Stimulated activated CD4-positive, alpha-beta T cell treated with anti-CD3 and anti-CD28 coated beads, Interleukin-4, amount 100 ng/mL, for 48 hours (primary cell): ENCODE data around the gene TCEANC.
"Not testable (repeated sequence)": the region's sequence is repeated elsewhere in the genome, so short reads cannot be mapped to it uniquely, and the experiment has no call there.

Experiments used
- DNase-seq, 2 donors: peaks; one replicate each; pipeline ENCODE4 v3.0.0-alpha.2; 2020; ENCODE audit warnings: low read depth in 2 of 2

TCEANC gene

DNA sequence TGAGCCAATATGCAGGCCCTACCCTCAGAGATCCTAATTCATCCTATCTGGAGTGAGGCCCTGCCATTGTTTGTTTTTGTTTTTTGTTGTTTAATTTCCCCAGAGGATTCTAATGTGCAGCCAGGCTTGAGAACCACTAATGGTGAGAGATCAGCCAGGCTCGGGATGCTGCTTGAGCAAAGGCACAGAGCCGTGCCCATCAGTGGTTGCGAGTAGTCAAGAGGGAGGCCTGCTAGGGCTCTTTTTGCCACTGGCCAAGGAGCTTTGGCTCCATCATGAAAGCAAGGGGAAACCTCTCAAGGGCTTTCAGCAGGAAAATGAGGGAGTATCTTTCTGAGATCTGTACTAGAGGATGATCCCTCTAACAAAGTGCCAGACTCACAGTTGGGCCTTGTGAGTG lies 2.7 kb downstream of the TCEANC start:
- DNase-seq = no peak

DNA sequence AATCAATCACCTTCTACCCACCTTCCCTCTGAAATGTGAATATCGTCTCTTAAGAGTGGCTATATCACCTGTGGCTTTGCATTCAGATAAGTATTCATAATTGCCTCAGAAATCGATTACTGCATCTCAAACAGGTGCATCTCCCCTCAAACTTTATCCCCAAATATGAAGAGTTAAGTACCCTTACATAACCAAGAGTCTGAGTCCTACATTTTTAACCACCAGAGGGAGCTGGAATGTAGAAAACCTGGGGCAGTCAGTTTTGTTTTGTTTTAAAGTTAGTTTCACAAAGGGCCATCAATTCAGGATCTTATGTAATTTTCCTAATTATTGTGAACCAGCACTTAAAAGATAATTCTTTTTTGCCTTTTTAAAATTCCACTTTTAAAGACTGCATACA lies 5.7 kb downstream of the TCEANC start:
- no peak for DNase-seq

DNA sequence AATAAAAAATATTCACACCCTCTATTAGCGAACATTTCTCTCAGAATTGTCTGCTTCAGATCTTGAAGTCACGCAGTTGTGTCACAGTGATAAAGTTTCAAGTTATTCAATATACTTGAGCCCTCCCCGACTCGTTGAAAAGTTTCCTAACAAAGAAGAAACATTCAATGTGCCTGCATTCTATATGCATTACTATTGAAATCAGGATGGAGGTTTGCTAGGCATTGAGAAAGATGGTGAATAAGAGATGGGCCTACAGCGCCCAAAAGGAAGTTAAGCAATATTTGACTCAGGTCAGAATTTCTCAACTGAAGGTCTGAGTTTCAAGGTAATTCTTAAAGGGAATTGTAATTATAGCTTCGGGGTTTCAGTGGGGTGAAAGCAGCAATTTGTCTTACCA lies 6.1 kb downstream of the TCEANC start:
- no peak for DNase-seq

DNA sequence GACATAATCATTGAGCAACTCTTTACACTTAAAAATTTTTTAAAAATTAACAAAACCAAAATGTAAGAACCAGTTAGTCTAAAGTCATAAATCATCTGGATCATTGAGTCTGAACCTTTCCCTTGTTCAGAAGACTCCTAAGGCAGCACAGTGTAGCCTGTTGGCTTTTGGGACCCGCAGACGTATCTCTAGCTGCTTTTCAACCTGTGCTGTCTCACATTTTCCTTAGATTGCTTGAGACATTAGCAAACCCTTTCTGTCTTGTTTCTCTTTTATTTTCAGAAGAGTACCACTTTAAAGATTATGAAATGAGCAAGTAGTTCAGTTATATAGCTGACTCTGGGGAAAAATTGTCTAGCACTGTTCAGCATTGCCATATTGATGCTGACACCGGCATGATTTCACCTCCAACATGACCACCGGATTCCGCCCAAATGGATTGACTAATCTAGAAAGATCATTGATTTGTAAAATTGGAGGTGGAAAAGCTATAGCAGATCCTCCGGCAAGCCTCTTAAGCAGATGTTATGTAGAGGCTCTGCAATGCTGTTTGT lies 8.9 kb downstream of the TCEANC start:
- no peak for DNase-seq

DNA sequence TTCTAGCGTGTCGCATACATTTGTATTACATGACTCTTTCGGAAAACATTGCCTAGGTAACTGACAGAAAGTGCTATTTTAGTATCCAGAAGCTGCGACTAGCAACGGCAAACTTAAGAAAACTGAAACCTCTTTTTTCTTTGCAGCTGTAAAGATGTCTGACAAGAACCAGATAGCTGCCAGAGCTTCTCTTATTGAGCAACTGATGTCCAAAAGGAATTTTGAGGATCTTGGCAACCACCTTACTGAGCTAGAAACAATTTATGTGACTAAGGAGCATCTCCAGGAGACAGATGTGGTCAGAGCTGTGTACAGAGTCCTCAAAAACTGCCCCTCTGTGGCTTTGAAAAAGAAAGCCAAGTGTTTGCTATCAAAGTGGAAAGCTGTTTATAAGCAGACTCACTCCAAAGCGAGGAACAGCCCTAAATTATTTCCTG lies 9.4 kb downstream of the TCEANC start:
- no peak for DNase-seq

DNA sequence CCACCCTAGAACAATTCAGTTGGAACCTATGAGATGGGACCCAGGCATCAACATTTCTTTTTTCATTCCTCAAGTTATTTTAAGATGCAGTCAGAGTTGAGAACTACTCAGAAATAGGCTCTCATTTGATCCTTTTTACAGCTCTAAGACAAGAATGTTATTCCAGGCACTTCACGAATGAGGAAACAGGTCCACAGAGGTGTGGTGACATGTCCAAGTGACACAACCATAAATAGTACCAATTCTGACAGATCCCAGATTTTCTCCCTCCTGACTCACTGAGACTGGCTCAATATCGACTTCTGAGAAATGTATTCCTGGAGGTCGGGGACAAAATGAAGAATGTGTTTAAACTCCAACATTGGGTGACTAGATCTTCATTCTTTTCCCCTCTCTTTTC lies 11.1 kb downstream of the TCEANC start:
- DNase-seq = no peak

DNA sequence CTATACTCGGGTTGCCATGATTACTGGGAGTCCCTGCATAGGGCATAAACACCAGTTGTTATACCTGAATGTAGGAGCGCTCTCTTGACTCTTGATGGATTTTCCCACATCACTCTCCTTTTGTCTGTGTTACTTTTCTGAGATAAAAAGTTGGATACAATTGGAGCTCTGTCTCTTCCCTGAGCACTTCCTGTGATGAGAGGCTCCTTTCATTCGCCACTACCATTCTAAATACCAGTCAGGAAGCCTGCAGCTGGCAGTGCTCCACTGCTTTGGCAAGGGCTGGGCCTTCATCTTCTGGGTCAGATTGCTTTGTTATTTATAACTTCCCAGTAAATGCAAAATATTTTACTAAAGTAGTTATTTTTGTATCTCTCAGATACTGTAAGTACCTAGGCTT lies 13.9 kb downstream of the TCEANC start:
- no peak for DNase-seq

DNA sequence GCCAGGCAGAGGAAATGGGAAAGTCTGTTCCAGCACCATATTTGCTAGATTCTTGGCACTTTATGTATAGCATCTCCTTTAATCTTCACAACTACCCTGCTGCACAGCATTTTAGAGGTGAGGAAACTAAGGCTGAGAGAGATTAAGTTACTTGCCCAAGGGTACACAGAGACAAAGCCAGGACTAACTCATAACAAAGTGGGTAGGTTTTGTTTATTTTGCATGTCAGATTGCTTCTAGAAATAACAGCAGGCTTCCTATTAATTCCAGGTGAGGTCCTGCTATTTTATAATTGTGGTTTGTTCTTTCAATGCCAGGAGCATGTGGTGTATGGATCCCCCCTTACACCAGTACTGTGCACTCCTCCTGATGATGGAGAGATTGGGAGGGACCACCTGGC lies 15.0 kb downstream of the TCEANC start:
- DNase-seq = no peak

DNA sequence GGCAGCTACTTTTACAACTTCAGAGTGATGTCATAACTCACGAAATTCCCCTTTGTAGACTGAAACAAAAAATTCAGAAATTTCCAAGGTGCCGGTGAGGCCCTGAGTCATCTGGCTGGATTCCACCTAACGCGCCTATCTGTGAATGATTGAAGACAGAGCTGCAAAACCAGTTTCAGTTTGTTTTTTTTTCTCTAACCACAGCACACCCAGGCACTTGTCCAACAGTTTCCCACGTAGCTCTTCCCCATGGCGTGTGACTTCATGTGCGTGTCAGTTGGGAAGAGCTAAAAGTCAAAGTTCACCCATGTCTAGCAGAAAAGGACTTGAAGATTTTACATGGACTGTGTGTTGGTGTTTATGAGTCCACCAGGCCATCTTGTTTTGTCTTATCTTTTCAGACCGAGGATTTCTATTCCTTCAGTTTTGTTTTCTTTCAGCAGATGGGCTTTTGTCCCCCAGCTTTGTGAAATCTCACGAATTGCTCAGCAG lies 16.4 kb downstream of the TCEANC start:
- peak; percentile 33 to 45 for DNase-seq

DNA sequence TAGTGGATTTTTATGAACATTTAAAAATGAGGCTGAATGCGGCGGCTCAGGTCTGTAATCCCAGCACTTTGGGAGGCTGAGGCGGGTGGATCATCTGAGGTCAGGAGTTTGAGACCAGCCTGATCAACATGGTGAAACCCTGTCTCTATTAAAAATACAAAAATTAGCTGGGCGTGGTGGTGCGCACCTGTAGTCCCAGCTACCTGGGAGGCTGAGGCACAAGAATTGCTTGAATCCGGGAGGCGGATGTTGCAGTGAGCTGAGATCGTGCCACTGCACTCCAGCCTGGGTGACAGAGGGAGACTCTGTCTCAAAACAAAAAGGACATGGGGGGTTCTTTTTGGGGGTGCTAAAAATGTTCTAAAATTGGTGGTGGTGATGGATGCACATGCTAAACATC lies 16.8 kb downstream of the TCEANC start:
- not testable (repeated sequence) for DNase-seq

DNA sequence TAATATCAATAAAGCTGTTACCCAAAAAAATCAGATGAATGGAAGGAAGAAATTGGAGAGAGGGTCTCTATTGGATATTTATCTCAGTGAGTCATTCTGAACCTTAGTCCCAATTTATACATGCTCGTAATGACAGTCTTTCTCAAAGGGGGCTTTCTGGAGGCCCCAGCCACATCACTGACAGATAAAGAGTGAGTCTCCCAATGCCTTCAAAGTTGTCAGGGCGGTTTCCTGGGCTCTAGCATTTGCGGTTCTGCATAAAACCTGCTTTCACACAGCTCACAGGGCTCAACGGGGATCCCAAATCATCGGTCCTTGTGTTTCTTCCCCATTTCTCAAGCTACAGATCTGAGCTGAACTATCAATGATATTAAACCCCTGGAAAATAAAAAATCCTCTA lies 17.3 kb downstream of the TCEANC start:
- no peak for DNase-seq

DNA sequence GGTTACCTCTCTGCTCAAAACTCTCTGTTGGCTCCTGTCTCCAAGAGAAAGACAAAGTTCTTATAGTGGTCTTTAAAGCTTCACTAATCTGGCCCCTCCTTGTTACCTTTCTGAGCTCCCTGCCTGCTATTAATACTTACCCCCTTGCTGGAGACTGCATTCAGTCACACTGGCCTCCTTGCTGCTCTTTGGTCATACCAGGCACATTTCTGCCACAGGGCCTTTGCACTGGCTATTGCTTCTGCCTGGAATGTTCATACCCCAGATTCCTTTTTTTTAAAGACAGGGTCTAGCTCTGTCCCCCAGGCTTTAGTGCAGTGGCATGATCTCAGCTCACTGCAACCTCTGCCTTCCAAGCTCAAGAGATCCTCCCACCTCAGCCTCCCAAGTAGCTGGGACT lies 20.1 kb downstream of the TCEANC start:
- DNase-seq = no peak

DNA sequence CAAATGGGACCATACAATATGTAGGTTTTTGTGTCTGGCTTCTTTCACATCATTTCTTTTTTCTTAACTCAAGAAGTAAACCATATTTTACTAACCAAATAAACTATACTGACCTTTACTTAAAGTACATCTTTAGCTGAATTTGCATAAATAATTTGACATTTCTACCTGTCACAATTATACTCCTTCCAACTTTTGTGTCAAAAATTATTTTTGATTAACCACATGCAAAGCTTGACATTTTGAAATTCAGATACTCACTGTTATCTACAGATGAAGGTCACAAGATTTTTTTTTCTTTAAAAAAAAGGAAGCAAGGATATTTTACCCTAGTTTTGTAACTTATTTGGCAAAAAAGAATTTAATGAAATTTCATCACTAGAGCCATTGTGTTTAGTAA lies 23.9 kb downstream of the TCEANC start:
- DNase-seq = no peak

DNA sequence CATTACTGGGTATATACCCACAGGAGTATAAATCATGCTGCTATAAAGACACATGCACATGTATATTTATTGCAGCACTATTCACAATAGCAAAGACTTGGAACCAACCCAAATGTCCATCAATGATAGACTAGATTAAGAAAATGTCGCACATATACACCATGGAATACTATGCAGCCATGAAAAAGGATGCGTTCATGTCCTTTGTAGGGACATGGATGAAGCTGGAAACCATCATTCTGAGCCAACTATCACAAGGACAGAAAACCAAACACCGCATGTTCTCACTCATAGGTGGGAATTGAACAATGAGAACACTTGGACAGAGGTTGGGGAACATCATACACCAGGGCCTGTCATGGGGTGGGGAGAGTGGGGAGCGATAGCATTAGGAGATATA lies 26.8 kb downstream of the TCEANC start:
- not testable (repeated sequence) for DNase-seq

DNA sequence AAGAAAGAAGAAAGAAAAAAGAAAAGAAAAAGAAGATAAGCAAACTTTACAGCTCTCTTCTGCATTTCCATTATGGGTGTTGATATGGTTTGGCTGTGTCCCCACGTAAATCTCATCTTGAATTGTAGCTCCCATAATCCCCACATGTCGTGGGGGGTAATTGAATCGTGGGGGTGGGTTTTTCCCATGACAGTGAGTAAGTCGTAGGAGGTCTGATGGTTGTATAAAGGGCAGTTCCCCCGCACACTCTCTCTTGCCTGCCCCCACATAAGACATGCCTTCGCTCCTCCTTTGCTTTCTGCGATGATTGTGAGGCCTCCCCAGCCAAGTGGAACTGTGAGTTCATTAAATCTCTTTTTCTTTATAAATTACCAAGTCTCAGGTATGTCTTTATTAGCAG lies 28.7 kb downstream of the TCEANC start:
- no peak for DNase-seq

DNA sequence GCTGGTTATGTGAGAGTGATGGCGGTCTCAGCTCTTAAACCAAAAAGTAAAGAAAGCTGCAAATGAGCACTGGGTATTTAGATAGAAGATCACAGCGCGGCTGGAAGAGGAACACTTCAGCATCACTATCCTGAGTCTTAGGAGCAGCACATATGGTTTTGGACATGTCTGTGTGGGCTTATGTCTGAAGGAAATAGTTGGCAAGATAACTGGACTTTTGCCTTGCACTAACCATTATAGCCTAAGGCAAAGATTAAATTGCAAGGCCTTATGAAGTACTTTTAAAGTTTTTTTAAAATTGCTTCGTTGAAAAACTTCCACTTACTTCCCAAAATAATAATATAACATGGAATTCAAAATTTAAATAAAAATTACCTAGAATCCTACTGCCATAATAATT lies 31.4 kb downstream of the TCEANC start:
- no peak for DNase-seq

DNA sequence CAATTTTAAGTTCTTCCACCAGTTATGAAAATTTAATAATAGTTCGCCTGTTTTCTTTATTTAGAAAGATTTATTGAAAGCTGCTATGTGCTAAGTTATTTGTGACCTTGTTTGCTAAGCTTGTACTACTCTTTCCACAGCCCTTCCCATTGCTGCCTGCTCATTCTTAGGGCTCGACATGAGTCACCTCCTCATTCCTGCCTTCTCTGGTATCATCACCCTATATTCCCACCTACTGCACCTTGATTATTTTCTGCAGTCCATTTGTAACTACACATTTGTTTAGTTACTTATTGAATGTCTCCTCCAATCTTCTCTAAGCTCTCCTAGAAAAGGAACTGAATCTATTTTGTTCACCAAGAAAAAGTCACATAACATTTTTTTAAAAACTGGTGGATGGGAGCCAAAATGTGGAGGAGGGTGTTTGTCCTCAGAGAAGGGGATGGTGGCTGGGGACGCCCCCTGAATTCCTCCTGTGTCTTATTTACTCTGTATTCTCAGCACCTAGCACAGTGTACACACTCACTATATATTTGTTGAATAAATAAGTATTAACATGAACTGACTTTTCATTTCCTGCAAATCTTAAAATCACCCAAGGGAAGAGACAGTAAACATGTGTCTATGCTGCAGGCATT lies 32.3 kb downstream of the TCEANC start:
- no peak for DNase-seq

DNA sequence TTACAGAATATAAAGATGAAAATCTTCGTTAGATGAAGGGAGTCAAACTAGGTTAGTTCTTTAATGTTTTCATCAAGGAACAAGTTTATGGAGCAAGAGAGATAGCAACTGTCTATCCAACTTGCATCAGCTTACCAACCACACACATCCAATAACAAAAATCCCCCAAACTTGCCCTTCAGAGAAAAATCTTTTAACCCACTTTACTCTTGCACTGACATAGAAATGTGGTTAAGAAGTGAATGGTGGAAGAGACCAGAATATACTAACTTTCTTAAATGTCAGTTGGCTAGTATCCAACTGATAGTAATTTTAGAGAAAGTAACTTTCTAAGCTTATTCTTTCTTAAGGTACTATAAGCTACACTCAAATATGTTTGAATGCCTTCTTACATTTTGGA lies 34.3 kb downstream of the TCEANC start:
- DNase-seq = no peak

DNA sequence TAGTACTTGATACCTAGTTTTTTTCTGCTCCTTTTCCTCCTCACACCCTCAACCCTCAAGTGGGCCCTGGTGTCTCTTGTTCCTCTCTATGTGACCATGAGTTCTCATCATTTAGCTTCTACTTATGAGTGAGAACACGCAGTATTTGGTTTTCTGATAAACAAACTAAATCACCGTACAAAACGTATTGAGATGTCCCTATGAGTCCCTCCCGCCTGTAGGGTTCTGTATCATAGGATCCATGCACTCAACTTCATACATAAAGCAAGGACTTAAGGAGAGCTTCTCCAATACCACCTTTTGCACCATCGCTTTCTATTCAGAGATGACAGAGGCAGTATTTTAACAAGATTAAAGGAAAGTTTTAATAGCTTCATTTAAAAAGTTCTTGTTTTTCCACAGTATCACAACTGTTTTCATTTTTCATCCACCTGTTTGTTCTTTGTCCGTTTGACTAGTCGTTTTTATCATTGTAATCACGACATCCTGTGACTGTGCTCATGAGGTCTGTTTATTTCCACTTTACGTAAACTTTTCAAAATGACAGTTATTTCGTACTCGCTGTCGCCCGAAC lies 35.5 kb downstream of the TCEANC start:
- DNase-seq = no peak

DNA sequence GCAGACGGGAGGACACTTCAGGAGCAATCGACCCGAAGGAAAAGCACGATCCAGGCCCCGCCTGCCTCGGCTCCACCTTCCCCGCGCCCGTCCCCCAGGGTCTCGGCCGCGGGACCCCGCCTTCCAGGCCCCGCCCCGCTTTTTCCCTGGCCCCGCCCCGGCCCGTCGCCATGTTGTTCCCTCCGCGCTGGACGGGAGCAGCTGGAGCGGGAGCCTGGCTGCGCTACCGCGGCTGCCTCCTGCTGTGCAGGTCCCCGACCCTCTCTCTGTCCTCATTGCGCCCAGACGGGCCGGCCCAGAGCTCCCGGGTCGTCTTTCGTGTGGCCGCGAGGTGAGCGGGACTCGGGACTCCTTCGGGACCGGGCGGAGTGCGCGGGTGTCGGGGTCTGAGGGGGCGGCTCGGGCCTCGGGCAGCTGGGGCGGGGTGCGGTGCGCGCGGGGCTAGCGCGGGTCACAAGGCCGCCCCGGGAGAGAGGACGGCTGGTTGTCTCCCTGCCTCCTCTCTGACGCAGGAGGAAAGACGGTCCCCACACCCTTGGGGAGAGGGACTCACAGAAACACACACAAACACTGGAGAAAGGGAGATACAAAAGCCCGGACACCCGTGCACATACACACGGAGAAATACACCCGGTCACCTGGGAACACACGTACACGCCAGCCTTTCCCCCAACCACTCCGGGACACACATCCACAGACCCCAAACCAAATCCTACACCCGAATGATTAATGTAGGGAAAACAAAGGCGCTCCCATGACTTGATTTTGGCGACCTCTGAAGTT lies 36.2 kb downstream of the TCEANC start, which contains the start of gene RAB9A:
TSS of gene RAB9A (plus strand) at position 171 of the 783 bp plus-strand sequence. CDS start 19,619 bp downstream, outside the sequence.
- peak; percentile 76 to 78 for DNase-seq

DNA sequence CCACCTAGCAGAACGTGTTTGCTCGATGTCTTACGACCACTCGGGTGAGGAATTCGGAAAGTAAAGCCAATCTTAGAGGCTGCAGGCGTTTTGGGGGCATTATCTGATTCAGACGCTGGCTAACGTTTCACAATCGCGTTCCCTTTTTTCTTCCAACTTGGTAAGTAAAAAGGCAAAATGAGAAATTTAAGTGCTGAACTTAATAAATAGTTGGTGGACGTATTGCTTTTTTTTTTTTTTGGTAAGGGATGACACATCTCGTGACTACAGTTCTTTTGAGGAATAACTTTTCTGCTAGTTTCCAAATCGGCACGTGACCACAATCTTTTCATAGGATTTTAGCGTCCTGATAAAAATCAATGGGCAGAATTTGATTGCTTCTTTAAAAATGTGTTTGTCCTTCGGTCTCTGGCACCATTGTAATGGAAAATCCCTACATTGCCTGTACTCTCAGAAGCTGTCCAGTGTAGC lies 36.8 kb downstream of the TCEANC start:
- no peak for DNase-seq

DNA sequence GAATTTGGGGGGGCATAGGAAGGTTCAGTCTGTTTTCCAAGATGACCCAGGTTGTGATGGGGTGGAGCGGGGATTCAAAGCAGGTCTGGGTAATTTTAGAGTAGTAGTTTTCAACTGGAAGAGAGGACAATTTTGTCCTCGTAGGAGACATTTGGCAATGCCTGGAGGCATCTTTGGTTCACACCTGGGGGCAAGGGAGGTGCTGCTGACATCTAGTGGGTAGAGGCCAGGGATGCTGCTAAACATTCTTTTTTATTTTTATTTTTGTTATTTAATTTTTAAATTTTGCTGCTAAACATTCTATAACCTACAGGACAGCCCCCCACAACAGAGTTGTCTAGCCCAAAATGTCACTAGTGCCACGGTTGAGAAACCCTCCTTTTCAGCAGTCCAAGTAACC lies 37.9 kb downstream of the TCEANC start:
- no peak for DNase-seq
